Mesothelial cell of epicardium (in vitro differentiated cells): ENCODE data around the gene PLOD3. TPM values are rescaled to one million over a fixed set of nuclear protein-coding genes. Genes with fewer than 3 reads are reported as not detected.
A peak's percentile ranks its signal among the peaks of the same experiment; 100 is the strongest.

Experiments used
- DNase-seq, 2 experiments: peaks; one replicate each; pipeline ENCODE4 v3.0.0; 2021; ENCODE audit warnings: low spot score in 2 of 2; ENCODE audit not compliant: unreplicated experiment in 2 of 2
- H3K27ac Mint-ChIP-seq: 2 replicates; pipeline ENCODE4 v1.8.0; 2021; ENCODE audit warnings: mixed read lengths
- H3K27me3 Mint-ChIP-seq: 2 replicates; pipeline ENCODE4 v1.8.0; 2021; ENCODE audit warnings: low read depth, mixed read lengths
- H3K36me3 Mint-ChIP-seq: 2 replicates; pipeline ENCODE4 v1.8.0; 2021; ENCODE audit warnings: mixed read lengths
- H3K4me1 Mint-ChIP-seq: 2 replicates; pipeline ENCODE4 v1.8.0; 2021; ENCODE audit warnings: mixed read lengths
- H3K4me3 Mint-ChIP-seq: 2 replicates; pipeline ENCODE4 v1.8.0; 2021; ENCODE audit warnings: mild to moderate bottlenecking, moderate library complexity, mixed read lengths
- H3K9me3 Mint-ChIP-seq: 2 replicates; pipeline ENCODE4 v1.8.0; 2021; ENCODE audit warnings: mixed read lengths
- CTCF ChIP-seq: fragments of 200-600 bp; sonication (generic); IDR thresholded peaks from one replicate; pipeline ENCODE4 v1.5.0; 2021; ENCODE audit warnings: antibody characterized with exemption; ENCODE audit not compliant: unreplicated experiment
- total RNA-seq: library from RNA; stranded (reverse); gene quantifications from 3 replicates; pipeline ENCODE4 v1.2.1, GENCODE V29; 2021

Gene PLOD3
- total RNA-seq, 1 donor from 2014 or later = 66.9 TPM

- Mint-ChIP-seq H3K27me3 (no peaks in the 10 kb centered on the region), H3K27ac (peak overlapping the region; percentile 96), H3K4me1 (peaks cover 20% of the 10 kb centered on the region), H3K36me3 (peaks cover 9% of the 10 kb centered on the region), H3K9me3 (no peaks in the 10 kb centered on the region), H3K4me3 (peak overlapping the region; percentile 99)
- peak; percentile 94 to 97 for DNase-seq
- TF ChIP-seq CTCF = no peak
Measured at GRCh38 chr7:101251871-101252659, 34.7 kb upstream of the PLOD3 start.

- Mint-ChIP-seq H3K4me3 (peak overlapping the region; percentile 99), H3K27me3 (no peaks in the 10 kb centered on the region), H3K27ac (peak overlapping the region; percentile 2), H3K36me3 (peaks cover 9% of the 10 kb centered on the region), H3K9me3 (no peaks in the 10 kb centered on the region), H3K4me1 (peaks cover 26% of the 10 kb centered on the region)
- no peak for TF ChIP-seq CTCF
- no peak for DNase-seq
Measured at GRCh38 chr7:101250324-101250723, 32.9 kb upstream of the PLOD3 start.

- H3K9me3 Mint-ChIP-seq = no peaks in the 10 kb centered on the region
- no peaks in the 10 kb centered on the region for H3K27me3 Mint-ChIP-seq
Measured at GRCh38 chr7:101248276-101248675, 30.9 kb upstream of the PLOD3 start.

GRCh38 chr7:101245147-101245668 is 27.8 kb upstream of the PLOD3 start:
- no peak for DNase-seq
- Mint-ChIP-seq H3K36me3 (peaks cover 10% of the 10 kb centered on the region), H3K27me3 (no peaks in the 10 kb centered on the region), H3K27ac (peak overlapping the region; percentile 98), H3K4me1 (peaks cover 22% of the 10 kb centered on the region), H3K4me3 (peak overlapping the region; percentile 98), H3K9me3 (no peaks in the 10 kb centered on the region)
- no peak for TF ChIP-seq CTCF

More at GRCh38 chr7:101248276-101248675, 30.9 kb upstream of the PLOD3 start:
- Mint-ChIP-seq H3K4me3 (no peak overlapping the region), H3K36me3 (peaks cover 10% of the 10 kb centered on the region), H3K4me1 (peaks cover 37% of the 10 kb centered on the region), H3K27ac (no peak overlapping the region)
- DNase-seq = no peak
- no peak for TF ChIP-seq CTCF

GRCh38 chr7:101244375-101245146 is 27.2 kb upstream of the PLOD3 start, which contains the start of gene FIS1:
Gene FIS1 (minus strand): TSS chr7:101245081. CDS start chr7:101245004, 77 bp downstream.
- H3K36me3 Mint-ChIP-seq = peaks cover 8% of the 10 kb centered on the region
- peak within 1 kb of the TSS; percentile 98 for H3K27ac Mint-ChIP-seq
- H3K9me3 Mint-ChIP-seq = no peaks in the 10 kb centered on the region
- peak within 1 kb of the TSS; percentile 98 for H3K4me3 Mint-ChIP-seq
- peak; percentile 86 for TF ChIP-seq CTCF
- peaks cover 20% of the 10 kb centered on the region for H3K4me1 Mint-ChIP-seq
- DNase-seq = peak; percentile 92 to 94
- H3K27me3 Mint-ChIP-seq = no peaks in the 10 kb centered on the region
